GM18519 (cell line): ENCODE results near the gene NRSN2.

Experiments used
- ATAC-seq: cut with Tn5 transposase; IDR thresholded peaks from one replicate; pipeline ENCODE4 v1.9.1; 2021; ENCODE audit warnings: mild to moderate bottlenecking, moderate library complexity; ENCODE audit not compliant: unreplicated experiment, low FRiP score

NRSN2 gene, protein sequence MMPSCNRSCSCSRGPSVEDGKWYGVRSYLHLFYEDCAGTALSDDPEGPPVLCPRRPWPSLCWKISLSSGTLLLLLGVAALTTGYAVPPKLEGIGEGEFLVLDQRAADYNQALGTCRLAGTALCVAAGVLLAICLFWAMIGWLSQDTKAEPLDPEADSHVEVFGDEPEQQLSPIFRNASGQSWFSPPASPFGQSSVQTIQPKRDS

DNA sequence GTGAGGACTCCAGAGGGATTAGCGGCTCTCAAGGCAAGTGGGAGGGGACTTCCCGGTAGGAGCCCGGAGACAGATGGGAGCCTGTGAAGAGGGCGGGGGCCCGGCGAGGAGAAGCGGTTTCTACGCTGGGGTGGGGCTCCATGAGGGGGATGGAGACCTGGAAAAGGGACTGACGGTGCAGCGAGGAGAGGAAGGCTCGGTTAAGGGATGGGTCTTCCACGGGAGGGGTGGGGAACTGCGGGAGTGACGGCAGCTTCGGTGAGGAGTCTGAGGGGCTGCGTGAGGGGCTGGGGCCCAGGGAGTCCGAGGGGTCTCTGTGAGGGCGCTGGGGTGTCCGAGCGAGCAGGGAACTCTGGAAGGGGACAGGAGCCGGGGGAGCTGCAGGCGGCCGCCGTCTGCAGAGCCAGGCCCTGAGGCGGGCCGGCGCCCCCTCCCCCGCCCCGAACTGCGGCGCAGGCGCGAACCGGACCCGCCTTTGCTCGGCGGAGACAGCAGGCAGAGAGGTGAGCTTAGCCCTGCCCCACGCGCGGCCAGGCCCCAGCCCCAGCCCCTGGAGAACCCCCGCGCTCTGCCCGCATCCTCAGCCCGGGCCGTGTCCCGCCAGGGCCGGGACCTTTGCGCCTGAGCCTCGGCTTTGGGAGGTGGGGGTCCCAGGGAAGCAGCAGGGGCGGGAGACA lies at the start of gene NRSN2:
Gene NRSN2, plus strand, starts transcription at position 472 of the 677 bp plus-strand sequence. CDS start 2,533 bp downstream, outside the sequence.
- no peak for ATAC-seq

DNA sequence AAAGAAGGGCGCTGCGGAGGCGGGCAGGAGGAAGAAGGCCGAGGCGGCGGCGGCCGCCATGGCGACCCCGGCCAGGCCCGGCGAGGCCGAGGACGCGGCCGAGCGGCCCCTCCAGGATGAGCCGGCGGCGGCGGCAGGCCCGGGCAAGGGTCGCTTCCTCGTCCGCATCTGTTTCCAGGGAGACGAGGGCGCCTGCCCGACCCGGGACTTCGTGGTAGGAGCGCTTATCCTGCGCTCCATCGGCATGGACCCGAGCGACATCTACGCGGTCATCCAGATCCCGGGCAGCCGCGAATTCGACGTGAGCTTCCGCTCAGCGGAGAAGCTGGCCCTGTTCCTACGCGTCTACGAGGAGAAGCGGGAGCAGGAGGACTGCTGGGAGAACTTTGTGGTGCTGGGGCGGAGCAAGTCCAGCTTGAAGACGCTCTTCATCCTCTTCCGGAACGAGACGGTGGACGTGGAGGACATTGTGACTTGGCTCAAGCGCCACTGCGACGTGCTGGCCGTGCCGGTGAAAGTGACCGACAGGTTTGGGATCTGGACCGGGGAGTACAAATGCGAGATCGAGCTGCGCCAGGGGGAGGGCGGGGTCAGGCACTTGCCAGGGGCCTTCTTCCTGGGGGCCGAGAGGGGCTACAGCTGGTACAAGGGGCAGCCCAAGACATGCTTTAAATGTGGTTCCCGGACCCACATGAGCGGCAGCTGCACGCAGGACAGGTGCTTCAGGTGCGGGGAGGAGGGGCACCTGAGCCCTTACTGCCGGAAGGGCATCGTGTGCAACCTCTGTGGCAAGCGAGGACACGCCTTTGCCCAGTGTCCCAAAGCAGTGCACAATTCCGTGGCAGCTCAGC lies 48.8 kb upstream of the NRSN2 start:
- ATAC-seq, result peak; percentile 12

DNA sequence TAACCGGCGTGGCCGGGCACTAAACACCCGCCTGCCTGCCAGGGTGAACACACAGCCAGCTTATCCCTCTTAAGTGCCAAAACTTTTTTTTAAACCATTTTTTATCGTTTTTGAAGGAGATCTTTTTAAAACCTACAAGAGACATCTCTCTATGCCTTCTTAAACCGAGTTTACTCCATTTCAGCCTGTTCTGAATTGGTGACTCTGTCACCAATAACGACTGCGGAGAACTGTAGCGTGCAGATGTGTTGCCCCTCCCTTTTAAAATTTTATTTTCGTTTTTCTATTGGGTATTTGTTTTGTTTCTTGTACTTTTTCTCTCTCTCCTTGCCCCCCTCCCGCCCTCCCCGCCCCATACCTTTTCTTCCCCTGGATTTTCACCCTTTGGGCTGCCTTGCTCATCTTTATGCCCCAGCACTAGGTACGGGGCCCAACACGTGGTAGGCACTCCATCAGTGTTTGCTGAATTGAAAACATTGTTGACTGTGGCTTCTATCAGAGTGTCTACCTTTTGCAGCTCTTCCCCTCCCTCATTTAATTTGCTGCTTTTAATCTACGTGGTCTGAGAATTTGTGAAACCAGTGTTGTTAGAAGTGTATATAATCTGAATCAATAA lies 48.0 kb upstream of the NRSN2 start:
- ATAC-seq, result no peak

DNA sequence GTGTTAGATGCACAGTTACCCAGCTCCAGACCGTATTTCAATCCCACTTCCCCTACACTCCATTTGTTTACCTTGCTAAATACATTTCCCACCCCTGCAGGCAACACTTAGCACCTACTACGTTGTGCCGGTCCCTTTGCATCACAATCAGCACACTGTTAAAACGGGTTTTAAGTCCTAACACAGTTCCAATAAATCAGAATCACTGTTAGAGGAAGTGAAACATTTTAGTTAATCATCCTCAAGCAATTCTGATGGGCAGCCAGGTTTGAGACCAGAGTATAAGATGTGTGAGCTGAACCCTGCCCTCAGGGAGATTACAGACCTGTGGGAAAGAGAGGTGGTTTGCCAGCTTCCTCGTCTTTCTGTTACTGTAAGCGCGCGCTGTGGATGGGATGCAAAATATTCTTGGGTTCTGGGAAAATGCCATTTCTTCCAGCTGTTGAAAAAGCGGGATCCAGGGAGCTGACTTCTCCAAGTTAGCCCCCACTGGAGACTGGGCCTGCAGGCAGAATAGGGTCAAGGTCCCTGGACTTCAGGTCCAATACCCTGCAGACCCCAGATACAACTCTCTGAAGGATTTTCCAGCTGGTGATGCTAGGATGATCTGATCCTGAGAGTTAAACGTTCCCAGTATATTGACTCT lies 46.4 kb upstream of the NRSN2 start:
- ATAC-seq, result no peak

DNA sequence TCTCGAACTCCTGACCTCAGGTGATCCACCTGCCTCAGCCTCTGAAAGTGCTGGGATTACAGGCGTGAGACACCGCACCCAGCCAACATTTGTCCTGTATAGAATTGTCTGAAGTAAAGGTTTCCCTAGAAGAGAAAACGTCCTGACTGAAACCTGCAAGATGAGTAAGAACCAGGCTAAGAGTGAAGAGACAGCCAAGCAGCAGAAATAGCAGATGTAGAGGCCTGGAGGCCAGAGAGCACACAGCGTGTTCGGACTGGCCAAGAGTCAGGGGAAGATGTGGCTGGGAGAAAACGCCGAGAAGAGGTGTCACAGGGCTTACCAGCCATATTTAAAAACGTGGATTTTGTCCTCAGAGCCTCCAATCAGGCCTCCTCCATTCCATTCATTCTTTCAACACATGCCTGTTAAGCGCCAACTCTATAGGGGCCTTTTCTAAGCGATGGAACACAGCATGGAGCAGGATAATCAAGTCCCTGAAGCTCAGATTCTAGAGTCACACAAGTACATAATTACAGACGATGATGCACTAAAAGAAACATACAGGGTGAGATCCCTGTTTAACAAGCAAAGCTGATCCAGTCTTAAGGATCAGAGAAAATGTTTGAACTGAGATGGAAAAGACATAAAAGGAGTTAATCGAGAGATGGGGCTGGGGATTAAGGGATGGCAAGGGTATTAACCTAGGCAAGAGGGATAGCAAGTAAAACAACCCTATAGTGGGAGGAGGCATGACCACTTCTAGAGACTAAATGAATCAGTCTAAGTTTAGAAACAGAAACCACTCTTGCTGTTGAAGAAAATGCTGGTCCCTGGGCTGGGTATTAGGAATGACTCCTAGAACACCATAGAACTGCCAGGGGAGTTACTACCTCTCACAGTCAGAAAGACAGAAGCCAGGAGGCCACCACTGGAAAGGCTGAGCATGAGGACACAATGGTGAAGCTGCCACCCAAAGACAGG lies 44.7 kb upstream of the NRSN2 start:
- no peak for ATAC-seq

DNA sequence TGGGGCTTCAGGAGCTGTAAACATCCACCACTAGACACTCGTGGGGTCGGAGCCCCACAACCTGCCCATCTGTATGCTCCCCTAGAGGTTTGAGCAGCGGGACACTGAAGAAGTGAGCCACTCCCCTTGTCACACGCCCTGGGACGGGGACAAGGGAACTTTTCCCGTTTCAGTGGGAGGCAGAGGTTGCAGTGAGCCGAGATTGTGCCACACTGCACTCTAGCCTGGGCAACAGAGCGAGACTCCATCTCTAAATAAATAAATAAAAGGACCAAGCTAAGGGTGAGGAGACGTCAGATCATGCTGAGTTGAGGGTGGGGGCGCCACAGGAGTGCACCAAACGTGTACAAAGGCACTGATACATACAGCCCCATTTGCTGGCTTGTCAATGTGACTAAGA lies 41.2 kb upstream of the NRSN2 start:
- no peak for ATAC-seq

DNA sequence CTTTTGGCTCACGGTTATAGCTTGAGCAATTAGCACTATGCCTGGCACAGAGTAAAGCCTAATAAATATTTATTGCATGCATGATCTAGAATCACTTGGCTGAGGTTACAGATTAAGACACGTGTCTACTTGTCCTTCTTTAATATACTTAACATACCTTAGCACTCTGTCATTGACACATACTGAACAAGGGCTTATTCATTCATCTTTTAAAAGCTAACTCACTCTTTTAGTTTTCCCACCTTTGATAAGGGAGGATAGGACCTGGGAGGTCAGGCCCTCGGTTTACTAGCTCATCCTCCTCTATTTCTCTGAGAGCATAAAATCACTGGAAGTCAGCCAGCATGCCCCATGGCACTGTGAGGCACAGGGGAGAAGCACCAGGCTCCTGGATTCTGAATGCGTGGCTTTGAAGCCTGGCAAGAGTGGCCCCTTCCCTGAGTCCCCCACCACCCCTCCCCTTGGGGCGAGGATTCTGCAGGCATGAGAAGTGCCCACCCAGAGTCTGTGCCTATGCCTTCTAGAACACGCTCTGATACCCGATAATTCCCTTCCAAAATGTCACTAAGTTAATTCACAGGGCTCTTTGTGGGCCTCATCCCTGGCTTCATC lies 38.4 kb upstream of the NRSN2 start:
- ATAC-seq, result no peak

DNA sequence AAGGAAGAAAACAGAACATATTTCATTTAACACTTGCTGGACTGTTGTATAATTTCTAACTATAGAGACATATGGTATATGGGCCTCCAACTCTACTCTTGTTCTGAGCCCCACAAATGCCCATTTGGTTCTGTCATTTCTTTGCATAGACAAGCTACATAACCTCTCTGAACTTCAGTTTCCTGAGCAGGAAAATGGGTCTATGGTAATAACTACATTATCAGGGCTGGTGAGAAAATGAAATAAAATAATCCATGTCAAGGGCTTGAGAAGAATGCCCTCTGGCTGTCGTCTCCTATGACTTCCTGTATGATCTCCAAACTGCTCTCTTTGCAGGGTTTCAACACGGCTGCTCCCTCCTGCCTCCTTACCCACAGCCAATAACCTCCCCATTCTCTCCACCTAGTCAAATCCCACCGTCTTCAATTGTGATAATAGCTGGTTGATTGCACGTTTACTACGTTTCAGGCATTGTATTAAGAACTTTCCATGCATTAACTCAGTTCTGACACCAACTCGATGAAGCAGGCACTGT lies 37.5 kb upstream of the NRSN2 start:
- no peak for ATAC-seq

DNA sequence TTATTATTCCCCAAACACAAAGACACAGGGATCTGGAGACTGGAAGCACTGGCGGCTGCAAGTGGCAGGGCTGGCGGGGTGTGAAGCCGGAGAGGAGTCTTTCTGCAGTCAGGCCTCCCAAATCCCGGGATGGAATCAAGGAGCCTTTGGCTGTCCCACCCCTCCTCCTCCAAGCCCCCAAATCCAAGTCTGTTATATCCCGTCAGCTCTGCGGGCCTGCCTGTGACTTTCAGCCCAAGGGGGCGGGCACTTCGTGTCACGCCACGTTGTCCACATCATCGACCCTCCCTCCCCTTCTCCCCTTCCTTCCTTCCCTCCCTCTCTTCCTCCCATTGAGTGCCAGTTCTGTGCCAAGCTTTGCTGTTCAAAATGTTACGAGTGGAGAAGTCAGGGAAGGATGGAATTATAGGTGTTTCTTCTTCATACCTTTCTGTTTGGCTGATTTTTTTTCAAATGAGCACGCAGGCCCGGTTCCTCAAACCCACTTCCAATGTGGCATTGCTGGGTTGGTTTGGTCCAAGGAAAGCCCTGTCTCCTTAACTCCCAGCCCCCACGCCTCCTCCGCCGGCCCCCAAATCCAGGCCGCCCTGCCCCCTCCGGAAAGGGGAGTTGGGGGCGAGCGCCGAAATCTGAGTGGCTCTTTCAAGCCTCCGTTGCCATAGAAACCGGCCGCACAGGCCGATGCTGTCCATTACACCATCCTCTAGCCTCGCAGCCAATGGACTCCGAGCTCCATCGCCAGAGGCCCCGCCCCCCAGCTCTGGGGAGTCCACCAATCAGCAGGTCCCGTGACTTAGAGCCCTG lies 36.9 kb upstream of the NRSN2 start:
- peak; percentile 97 for ATAC-seq

DNA sequence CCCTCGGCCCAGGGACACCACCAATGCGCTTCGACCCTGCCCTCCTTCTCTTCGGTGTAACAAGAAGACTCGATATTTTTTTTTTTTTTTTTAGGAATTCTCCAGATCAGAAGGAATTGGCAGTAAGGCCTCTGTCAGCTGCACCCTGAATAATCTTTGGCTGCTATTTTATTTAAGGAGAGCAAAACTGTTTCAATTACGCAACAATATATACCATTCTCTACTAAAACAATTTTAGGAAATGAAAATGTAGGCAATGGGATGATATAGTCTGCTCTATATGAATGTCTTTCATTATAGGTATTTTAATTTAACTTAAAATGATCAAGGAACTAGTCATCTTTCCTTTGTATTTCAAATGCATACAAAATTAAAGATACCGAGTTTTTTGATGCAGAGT lies 36.3 kb upstream of the NRSN2 start:
- ATAC-seq, result no peak

DNA sequence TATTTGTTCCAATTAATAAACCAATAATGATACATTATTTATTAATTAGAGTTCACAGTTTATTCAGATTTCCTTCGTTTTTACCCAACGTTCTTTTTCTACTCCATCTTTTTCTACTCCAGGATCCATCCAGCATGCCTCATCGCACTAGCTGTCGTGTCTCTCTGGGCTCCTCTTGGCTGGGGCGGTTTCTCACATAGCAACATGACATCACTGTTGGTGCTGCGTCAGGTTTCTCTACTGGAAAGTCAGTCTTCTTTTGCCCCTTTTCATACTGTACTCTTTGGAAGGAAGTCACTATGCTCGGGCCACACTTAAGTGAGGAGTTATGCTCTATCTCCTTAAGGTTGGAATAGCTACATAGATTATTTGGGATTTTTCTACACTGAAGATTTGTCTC lies 35.3 kb upstream of the NRSN2 start:
- no peak for ATAC-seq

DNA sequence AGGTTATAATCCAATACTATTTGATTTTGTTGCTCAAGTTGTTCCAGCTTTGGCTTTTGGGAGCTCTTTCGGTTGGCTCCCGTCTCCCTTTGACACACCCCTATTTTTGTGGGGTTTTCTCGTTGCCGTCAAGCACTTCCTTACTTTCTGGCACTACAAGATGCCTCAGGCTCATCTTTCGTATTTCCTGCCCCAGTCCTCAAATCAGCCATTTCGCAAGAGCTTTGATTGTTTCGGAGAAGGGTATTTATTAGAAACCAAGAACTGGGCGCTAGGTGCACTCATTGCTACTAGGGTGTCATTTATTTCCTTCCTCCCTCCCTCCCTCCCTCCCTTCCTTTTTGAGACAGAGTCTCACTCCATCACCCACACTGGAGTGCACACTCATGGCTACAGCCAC lies 34.8 kb upstream of the NRSN2 start:
- ATAC-seq, result no peak

DNA sequence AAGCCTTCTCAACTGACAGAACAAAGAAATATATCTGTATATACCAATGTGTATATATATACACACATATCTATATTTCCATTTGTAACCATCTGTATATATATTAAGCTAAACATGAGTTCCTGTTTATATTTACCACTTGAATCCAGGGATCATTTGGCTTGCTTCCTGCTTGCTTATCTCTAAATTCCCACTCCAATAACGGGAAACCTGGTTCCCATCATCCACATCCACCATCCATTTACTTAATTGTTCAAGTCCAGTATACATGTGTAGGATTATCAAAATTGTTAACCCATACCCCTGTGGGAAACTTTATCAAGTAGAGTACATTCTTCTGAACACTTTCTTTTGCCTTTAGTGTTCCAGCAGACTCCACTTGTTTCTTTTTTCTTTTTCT lies 34.0 kb upstream of the NRSN2 start:
- ATAC-seq, result no peak

DNA sequence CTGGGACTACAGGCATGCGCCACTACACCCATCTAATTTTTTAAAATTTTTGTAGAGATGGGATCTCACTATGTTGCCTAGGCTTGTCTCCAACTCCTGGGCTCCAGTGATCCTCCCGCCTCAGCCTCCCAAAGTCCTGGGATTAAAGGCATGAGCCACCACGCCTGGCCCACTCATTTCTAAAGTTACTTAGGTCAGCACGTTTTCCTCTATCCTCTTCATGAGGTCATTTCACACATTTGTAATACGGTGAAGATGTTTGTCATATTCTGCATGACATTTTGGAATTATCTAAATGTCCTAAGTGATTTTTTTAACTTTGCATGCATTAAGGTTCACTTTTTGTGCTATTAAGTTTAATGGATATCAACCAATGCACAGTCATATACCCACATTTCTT lies 33.5 kb upstream of the NRSN2 start:
- ATAC-seq, result no peak

DNA sequence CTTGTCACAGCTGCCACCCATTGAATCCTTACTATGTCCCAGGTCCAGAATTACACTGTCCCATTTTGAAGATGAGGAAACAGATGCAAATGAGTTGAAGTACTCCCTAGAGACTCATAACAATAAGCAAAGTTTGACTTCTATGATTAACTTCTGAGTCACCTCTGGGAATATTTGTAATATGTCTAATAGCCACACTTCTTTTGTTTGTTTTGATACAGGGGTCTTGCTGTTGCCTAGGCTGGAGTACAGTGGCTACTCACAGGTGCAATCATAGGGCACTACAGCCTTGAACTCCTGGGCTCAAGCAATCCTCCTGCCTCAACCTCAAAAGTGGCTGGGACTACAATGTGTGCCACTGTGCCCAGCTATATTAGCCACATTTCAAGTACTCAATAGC lies 33.0 kb upstream of the NRSN2 start:
- ATAC-seq, result no peak

DNA sequence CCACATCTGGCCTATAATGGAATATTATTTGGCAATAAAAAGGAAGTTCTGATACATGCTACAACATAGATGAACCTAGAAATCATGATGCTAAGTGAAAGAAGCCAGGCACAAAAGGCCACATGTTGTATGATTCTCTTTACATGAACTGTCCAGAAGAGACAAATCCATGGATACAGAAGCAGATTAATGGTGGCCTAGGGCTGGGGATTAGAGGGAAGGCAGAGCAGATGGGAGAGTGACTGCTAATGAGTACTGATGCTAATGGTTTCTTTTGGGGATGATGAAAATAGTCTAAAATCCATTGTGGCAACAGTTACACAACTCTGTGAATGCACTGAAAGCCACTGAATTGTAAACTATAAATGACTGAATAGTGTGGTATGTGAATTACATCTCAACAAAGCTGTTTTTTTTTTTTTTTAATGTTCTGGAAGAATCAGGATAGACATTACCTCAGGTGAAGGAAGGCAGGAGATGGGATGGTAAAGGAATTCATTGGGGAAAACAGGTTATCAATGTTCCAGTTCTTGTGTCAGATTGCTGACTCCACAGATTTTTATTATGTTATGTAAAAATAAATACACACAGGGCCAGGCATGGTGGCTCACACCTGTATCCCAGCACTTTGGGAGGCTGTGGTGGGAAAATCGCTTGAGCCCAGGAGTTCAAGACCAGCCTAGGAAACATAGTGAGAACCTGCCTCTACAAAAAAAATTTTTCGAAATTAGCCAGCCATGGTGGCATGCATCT lies 30.4 kb upstream of the NRSN2 start:
- ATAC-seq, result no peak
